MCF 10A (cell line): ENCODE data around the gene IQCH. TPM values are rescaled to one million over a fixed set of nuclear protein-coding genes. Genes with fewer than 3 reads are reported as not detected.
A peak's percentile ranks its signal among the peaks of the same experiment; 100 is the strongest.

Experiments used
- BruUV-seq: library from RNA; stranded (reverse); fragments of 400-500 nt; replicated peaks from 2 replicates; lab custom pipeline; 2021; lab: Mats Ljungman, UMichigan
- CTCF ChIA-PET: fragments of 300-600 bp; sonication (Branson Sonifier 250); formaldehyde crosslinking; extraction: SDS; loops from one replicate; lab custom pipeline; 2021; ENCODE audit warnings: antibody characterized with exemption, inconsistent platforms; lab: Yijun Ruan, JAX
- POLR2A ChIA-PET: fragments of 300-600, 350-650 bp; sonication (Branson Sonifier 250); formaldehyde crosslinking; extraction: SDS; loops from one replicate; lab custom pipeline; 2020; ENCODE audit warnings: antibody characterized with exemption, inconsistent platforms; lab: Yijun Ruan, JAX
- DNase-seq: peaks from one replicate; pipeline ENCODE4 v3.0.0-alpha.2; 2018; ENCODE audit not compliant: unreplicated experiment
- H3K27ac Mint-ChIP-seq: one replicate; pipeline ENCODE4 v1.8.0; 2022; ENCODE audit warnings: mild to moderate bottlenecking, low read depth, mixed read lengths; ENCODE audit not compliant: unreplicated experiment
- H3K27me3 Mint-ChIP-seq: one replicate; pipeline ENCODE4 v1.8.0; 2022; ENCODE audit warnings: mixed read lengths; ENCODE audit not compliant: insufficient read depth, unreplicated experiment
- H3K36me3 Mint-ChIP-seq: one replicate; pipeline ENCODE4 v1.8.0; 2022; ENCODE audit warnings: mild to moderate bottlenecking, moderate library complexity, mixed read lengths; ENCODE audit not compliant: insufficient read depth, unreplicated experiment
- H3K4me1 Mint-ChIP-seq: one replicate; pipeline ENCODE4 v1.8.0; 2022; ENCODE audit warnings: mixed read lengths; ENCODE audit not compliant: insufficient read depth, unreplicated experiment
- H3K4me3 Mint-ChIP-seq: one replicate; pipeline ENCODE4 v1.8.0; 2022; ENCODE audit warnings: mild to moderate bottlenecking, moderate library complexity, mixed read lengths; ENCODE audit not compliant: unreplicated experiment
- H3K9me3 Mint-ChIP-seq: one replicate; pipeline ENCODE4 v1.8.0; 2022; ENCODE audit warnings: mixed read lengths; ENCODE audit not compliant: unreplicated experiment
- intact Hi-C: fragments of 100-400 bp; cut with micrococcal nuclease; formaldehyde crosslinking; loops from 2 replicates; pipeline ENCODE4 v1.14.1; 2022
- total RNA-seq: library from RNA; stranded (reverse); gene quantifications from 2 replicates; pipeline ENCODE4 v1.2.3, GENCODE V29; 2022
- TF ChIP-seq, protein P1 (sequence below): fragments of 200-600 bp; IDR thresholded peaks from one replicate; pipeline ENCODE4 v1.8.0; 2022; ENCODE audit warnings: antibody characterized with exemption, mild to moderate bottlenecking; ENCODE audit not compliant: unreplicated experiment

Gene IQCH
- total RNA-seq, 1 experiment from 2014 or later, result 5.0 TPM

DNA sequence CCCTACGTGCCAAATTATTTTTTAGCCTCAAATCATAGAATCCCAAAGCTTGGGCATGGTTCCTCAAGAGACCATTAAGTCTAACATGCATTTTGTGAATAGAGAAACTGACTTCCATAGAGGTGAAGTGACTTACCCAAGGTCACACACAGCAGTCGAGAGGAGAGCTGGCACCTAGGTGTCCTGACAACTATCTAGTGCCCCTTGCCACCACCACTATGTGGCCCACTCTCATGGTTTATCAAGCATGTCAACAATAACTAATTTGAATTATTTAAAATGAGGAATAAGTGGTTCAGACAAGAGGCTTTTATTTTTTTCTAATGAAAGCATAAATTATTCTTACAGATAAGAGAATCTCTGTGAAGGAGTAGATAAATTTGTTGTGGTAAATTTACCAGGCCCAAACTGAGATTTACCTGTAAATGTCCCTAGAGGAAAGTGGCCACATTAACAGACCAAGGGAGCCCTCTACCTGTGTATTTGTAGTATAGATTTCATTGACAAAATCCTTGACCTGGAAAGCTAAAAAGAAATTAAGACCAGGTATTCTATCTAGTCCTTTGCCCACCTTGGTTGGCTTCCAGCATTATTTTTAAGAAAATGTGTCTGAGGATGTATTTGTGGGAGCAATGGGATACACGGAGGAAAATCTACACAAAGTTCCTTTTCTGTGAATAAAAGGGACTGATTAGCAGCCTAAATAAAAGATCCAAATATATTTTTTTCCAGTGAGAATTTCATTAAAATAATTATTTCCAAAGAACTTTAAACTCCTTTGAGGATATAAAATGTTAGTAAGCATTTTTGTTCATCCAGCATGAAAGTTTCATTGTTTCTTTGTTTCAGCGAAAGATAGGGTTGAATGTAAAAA lies 49.1 kb downstream of the IQCH start:
- H3K9me3 Mint-ChIP-seq, result no peaks in the 10 kb centered on the region
- H3K4me3 Mint-ChIP-seq, result no peak overlapping the region
- intact Hi-C loops, result loop anchor here (1.0 to 10.0 kb wide), 4 partner anchors 63 to 531 kb away; no protein-coding TSS in a partner anchor
- DNase-seq, result peak; percentile 63
- ChIA-PET CTCF (interaction anchor here (0.5 to 2.7 kb wide), 20 partner anchors 9 to 373 kb away, joined by 3 to 26 read pairs (median 3); no protein-coding TSS in a partner anchor), POLR2A (interaction anchor here (0.7 to 2.2 kb wide), 7 partner anchors 9 to 357 kb away, joined by 3 to 13 read pairs (median 4); partner anchors contain the start of gene SMAD3)
- H3K27ac Mint-ChIP-seq, result no peak overlapping the region
- no peaks in the 10 kb centered on the region for H3K4me1 Mint-ChIP-seq
- H3K36me3 Mint-ChIP-seq, result no peaks in the 10 kb centered on the region
- BruUV-seq, result no TSS peak
- H3K27me3 Mint-ChIP-seq, result no peaks in the 10 kb centered on the region
- TF ChIP-seq, protein P1, sequence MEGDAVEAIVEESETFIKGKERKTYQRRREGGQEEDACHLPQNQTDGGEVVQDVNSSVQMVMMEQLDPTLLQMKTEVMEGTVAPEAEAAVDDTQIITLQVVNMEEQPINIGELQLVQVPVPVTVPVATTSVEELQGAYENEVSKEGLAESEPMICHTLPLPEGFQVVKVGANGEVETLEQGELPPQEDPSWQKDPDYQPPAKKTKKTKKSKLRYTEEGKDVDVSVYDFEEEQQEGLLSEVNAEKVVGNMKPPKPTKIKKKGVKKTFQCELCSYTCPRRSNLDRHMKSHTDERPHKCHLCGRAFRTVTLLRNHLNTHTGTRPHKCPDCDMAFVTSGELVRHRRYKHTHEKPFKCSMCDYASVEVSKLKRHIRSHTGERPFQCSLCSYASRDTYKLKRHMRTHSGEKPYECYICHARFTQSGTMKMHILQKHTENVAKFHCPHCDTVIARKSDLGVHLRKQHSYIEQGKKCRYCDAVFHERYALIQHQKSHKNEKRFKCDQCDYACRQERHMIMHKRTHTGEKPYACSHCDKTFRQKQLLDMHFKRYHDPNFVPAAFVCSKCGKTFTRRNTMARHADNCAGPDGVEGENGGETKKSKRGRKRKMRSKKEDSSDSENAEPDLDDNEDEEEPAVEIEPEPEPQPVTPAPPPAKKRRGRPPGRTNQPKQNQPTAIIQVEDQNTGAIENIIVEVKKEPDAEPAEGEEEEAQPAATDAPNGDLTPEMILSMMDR, result peak; percentile 66

DNA sequence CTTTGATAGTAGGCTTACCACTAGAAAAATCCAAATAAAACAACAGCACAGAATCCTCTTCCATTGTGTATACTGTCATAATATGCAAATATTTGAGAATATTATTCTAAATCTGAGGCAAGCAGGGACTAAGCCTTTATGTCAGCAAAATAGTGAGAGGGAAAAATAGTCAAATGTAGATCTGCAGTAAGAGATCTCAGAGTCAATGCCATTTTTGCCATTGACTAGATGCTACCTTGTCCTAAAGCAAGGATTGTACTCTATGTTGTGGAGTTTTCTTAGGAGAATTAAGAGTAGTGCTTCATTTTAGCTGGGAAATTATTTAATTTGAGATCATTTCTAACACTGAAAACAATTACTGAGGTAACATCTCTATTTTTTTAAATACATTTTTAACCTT lies 50.2 kb downstream of the IQCH start:
- Mint-ChIP-seq H3K4me1 (no peaks in the 10 kb centered on the region), H3K27ac (no peak overlapping the region), H3K27me3 (no peaks in the 10 kb centered on the region), H3K36me3 (no peaks in the 10 kb centered on the region), H3K9me3 (no peaks in the 10 kb centered on the region), H3K4me3 (no peak overlapping the region)
- TF ChIP-seq, protein P1, result no peak
- ChIA-PET CTCF (interaction anchor here (0.6 to 2.7 kb wide), 13 partner anchors 11 to 364 kb away, joined by 3 to 26 read pairs (median 3); no protein-coding TSS in a partner anchor), POLR2A (interaction anchor here (1.1 to 2.2 kb wide), 4 partner anchors 63 to 358 kb away, joined by 3 to 13 read pairs (median 4); partner anchors contain the start of gene SMAD3)
- no TSS peak for BruUV-seq
- intact Hi-C loops, result loop anchor here (5.0 to 10.0 kb wide), 2 partner anchors 128 to 530 kb away; no protein-coding TSS in a partner anchor
- DNase-seq, result no peak

DNA sequence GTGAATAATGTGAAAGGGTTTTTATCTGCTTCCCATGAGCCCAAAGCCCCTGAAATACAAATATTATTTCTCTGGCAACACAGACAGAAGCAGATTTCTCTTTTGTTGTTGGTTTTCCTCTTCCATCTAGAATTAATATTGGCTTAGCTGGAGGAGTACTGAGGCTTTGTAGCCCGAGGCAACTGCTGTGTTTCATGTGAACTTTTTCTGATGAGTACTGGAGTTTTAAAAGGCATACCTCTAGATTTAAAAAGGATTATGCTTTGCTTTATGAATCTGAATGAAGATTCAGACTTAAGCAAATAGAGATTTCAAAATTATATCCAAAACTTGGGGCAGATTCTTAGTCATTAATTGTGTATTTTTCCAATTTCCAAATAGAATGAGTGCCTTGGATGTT lies 50.9 kb downstream of the IQCH start:
- CTCF ChIA-PET, result interaction anchor here (0.6 to 2.7 kb wide), 6 partner anchors 66 to 363 kb away, joined by 3 to 26 read pairs (median 8); no protein-coding TSS in a partner anchor
- no TSS peak for BruUV-seq

More for the DNA sequence above, 50.9 kb downstream of the IQCH start:
- H3K27me3 Mint-ChIP-seq, result no peaks in the 10 kb centered on the region
- no peak overlapping the region for H3K4me3 Mint-ChIP-seq
- no peaks in the 10 kb centered on the region for H3K36me3 Mint-ChIP-seq
- POLR2A ChIA-PET, result interaction anchor here (1.1 to 1.7 kb wide), 2 partner anchors 64 to 66 kb away, joined by 3 to 4 read pairs; no protein-coding TSS in a partner anchor
- no peaks in the 10 kb centered on the region for H3K9me3 Mint-ChIP-seq
- DNase-seq, result no peak
- TF ChIP-seq, protein P1, result no peak
- H3K27ac Mint-ChIP-seq, result no peak overlapping the region
- intact Hi-C loops, result loop anchor here (5.0 to 10.0 kb wide), 2 partner anchors 127 to 529 kb away; no protein-coding TSS in a partner anchor
- no peaks in the 10 kb centered on the region for H3K4me1 Mint-ChIP-seq
